ENCODE measurements around the gene RHEX. TPM values are rescaled to one million over a fixed set of nuclear protein-coding genes. Genes with fewer than 3 reads are reported as not detected.

The RHEX gene
- total RNA-seq, 1 experiment from 2014 or later = not detected

DNA sequence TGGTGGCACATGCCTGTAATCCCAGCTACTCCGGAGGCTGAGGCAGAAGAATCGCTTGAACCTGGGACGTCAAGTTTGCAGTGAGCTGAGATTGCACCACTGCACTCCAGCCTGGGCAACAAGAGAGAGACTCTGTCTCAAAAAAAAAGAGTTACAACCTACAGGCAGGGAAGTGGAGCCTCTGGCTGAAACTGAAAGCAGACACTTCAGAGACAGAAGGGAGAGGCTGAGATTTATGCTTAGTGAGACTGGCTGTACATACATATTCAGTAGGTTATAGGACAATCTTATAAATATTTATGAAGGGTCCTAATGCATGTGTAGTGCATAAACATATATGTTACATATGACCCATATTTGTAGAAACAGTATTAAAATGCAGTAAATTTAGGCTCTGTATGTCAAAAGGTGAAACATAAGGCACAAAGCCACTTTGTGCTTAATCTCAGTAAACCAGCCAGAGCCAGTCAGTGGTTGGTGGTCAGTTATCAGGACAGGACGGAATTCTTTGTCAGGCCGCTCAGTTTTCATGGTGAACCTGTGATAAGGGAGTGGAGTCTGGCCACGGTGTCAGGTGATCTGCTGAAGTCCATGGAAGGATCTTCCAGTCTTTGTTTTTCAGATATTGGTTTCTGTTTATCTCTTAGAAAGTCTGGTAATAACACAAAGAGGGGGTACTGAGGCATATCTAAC, 13.7 kb downstream of the RHEX start:
- DNase-seq (ENCODE audit: low spot score) (no peak), ATAC-seq (no peak)
- Mint-ChIP-seq H3K36me3 (peaks cover 9% of the 10 kb centered on the region), H3K4me1 (peaks cover 5% of the 10 kb centered on the region), H3K27ac (no peak overlapping the region), H3K4me3 (no peak overlapping the region), H3K27me3 (ENCODE audit: low read depth) (peaks cover 4% of the 10 kb centered on the region; the same call in 1 of the 2 replicates), H3K9me3 (peaks cover 9% of the 10 kb centered on the region)
- CTCF ChIA-PET = interaction anchor here (1.0 to 1.4 kb wide), 2 partner anchors 36 to 89 kb away, joined by 5 read pairs; no protein-coding TSS in a partner anchor
- POLR2A ChIA-PET = no interaction called here
- no peak for TF ChIP-seq NFYB (CRISPR knock-in tag; conservative IDR thresholded peaks at IDR 0.05; ENCODE audit: low read depth)
- TF ChIP-seq, protein P1, sequence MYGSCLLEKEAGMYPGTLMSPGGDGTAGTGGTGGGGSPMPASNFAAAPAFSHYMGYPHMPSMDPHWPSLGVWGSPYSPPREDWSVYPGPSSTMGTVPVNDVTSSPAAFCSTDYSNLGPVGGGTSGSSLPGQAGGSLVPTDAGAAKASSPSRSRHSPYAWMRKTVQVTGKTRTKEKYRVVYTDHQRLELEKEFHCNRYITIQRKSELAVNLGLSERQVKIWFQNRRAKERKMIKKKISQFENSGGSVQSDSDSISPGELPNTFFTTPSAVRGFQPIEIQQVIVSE (CRISPR knock-in tag; IDR thresholded peaks at IDR 0.05; ENCODE audit: borderline replicate concordance) = no peak
- no peak for TF ChIP-seq HMGA2 (CRISPR knock-in tag; IDR thresholded peaks at IDR 0.05)
- TF ChIP-seq SOX15 (CRISPR knock-in tag; IDR thresholded peaks at IDR 0.05) = no peak
- no peak for TF ChIP-seq TEAD1 (CRISPR knock-in tag; IDR thresholded peaks at IDR 0.05)
- TF ChIP-seq, protein P2, sequence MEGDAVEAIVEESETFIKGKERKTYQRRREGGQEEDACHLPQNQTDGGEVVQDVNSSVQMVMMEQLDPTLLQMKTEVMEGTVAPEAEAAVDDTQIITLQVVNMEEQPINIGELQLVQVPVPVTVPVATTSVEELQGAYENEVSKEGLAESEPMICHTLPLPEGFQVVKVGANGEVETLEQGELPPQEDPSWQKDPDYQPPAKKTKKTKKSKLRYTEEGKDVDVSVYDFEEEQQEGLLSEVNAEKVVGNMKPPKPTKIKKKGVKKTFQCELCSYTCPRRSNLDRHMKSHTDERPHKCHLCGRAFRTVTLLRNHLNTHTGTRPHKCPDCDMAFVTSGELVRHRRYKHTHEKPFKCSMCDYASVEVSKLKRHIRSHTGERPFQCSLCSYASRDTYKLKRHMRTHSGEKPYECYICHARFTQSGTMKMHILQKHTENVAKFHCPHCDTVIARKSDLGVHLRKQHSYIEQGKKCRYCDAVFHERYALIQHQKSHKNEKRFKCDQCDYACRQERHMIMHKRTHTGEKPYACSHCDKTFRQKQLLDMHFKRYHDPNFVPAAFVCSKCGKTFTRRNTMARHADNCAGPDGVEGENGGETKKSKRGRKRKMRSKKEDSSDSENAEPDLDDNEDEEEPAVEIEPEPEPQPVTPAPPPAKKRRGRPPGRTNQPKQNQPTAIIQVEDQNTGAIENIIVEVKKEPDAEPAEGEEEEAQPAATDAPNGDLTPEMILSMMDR (IDR thresholded peaks at IDR 0.05) = no peak
- no peak for TF ChIP-seq MXD4 (CRISPR knock-in tag; IDR thresholded peaks at IDR 0.05; ENCODE audit: borderline replicate concordance)
- TF ChIP-seq IRF2 (CRISPR knock-in tag; IDR thresholded peaks at IDR 0.05; ENCODE audit: borderline replicate concordance, low read depth) = no peak
- TF ChIP-seq ARID4B (CRISPR knock-in tag; IDR thresholded peaks at IDR 0.05; ENCODE audit: borderline replicate concordance) = no peak
- TF ChIP-seq NR1H2 (CRISPR knock-in tag; IDR thresholded peaks at IDR 0.05) = no peak
- TF ChIP-seq FOXK1 (CRISPR knock-in tag; IDR thresholded peaks at IDR 0.05) = no peak
- TF ChIP-seq, protein P3, sequence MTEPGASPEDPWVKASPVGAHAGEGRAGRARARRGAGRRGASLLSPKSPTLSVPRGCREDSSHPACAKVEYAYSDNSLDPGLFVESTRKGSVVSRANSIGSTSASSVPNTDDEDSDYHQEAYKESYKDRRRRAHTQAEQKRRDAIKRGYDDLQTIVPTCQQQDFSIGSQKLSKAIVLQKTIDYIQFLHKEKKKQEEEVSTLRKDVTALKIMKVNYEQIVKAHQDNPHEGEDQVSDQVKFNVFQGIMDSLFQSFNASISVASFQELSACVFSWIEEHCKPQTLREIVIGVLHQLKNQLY (CRISPR knock-in tag; IDR thresholded peaks at IDR 0.05) = no peak
- TF ChIP-seq, protein P4, sequence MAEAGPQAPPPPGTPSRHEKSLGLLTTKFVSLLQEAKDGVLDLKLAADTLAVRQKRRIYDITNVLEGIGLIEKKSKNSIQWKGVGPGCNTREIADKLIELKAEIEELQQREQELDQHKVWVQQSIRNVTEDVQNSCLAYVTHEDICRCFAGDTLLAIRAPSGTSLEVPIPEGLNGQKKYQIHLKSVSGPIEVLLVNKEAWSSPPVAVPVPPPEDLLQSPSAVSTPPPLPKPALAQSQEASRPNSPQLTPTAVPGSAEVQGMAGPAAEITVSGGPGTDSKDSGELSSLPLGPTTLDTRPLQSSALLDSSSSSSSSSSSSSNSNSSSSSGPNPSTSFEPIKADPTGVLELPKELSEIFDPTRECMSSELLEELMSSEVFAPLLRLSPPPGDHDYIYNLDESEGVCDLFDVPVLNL (CRISPR knock-in tag; IDR thresholded peaks at IDR 0.05; ENCODE audit: borderline replicate concordance, low read depth) = no peak

GRCh38 chr1:206067486-206068227, 14.7 kb downstream of the RHEX start:
- Mint-ChIP-seq H3K9me3 (peaks cover 5% of the 10 kb centered on the region), H3K4me1 (peaks cover 5% of the 10 kb centered on the region), H3K36me3 (peaks cover 5% of the 10 kb centered on the region), H3K4me3 (no peak overlapping the region), H3K27me3 (ENCODE audit: low read depth) (0 out of 2 replicates have a peak, but pooled peaks cover under 1% of the 10 kb centered on the region), H3K27ac (no peak overlapping the region)
- TF ChIP-seq ATF3 (CRISPR knock-in tag; conservative IDR thresholded peaks at IDR 0.05) = no peak
- TF ChIP-seq RORB (CRISPR knock-in tag; IDR thresholded peaks at IDR 0.05) = no peak
- TF ChIP-seq, protein P4 (CRISPR knock-in tag; IDR thresholded peaks at IDR 0.05; ENCODE audit: borderline replicate concordance, low read depth) = no peak
- no peak for TF ChIP-seq EMX1 (CRISPR knock-in tag; IDR thresholded peaks at IDR 0.05)
- TF ChIP-seq PREB (CRISPR knock-in tag; IDR thresholded peaks at IDR 0.05; ENCODE audit: borderline replicate concordance) = no peak
- TF ChIP-seq SOX15 (CRISPR knock-in tag; IDR thresholded peaks at IDR 0.05) = no peak
- ChIA-PET CTCF (interaction anchor here (1.0 to 1.4 kb wide), 2 partner anchors 37 to 90 kb away, joined by 5 read pairs; no protein-coding TSS in a partner anchor), POLR2A (no interaction called here)
- ATAC-seq (no peak), DNase-seq (ENCODE audit: low spot score) (no peak)

All from WTC11 (cell line).